Activated naive CD4-positive, alpha-beta T cell treated with Interleukin-2 at 50 U/mL for 16 hours (primary cell): ENCODE measurements around the gene TENM4.
"Not testable (repeated sequence)": the region's sequence is repeated elsewhere in the genome, so short reads cannot be mapped to it uniquely, and the experiment has no call there.

ENCODE experiments used
- DNase-seq: peaks from one replicate; pipeline ENCODE4 v3.0.0-alpha.2; 2020

Gene TENM4

GRCh38 chr11:78925387-78925786 is 515.4 kb downstream of the TENM4 start:
- DNase-seq, result no peak

DNA sequence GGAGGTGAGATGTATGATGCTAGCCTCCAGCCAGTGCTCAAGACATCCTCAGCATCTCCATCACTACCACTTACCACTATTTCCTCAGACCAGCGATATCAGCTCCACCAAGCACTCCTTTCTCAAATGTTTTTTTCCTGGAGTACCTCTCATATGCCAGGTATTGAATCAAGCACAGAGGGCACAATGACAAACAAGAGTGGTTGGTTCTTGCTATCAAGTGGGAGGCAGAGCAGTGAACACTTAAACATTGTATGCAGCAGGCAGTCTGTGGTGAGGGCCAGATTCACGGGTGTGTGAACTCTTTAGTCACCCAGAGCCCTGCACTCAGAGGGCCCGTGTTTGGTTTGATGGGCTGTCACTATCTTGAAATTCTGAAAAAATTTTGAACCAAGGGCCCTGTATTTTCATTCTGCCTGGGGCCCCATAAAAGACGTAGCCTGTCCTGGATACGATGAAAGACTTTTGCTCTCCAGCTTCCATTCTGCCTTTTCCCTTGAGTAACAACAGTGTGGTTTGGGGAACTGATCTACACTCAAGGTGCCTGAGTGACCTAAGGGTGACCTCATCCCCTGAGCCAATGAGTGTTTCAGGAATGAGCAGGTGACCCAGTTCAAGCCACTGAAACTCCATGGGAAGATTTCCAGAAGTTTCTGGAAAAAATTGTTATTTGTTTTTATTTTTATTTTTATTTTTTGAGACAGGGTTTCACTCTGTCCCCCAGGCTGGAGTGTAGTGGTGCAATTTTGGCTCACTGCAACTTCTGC is 517.8 kb downstream of the TENM4 start:
- no peak for DNase-seq

DNA sequence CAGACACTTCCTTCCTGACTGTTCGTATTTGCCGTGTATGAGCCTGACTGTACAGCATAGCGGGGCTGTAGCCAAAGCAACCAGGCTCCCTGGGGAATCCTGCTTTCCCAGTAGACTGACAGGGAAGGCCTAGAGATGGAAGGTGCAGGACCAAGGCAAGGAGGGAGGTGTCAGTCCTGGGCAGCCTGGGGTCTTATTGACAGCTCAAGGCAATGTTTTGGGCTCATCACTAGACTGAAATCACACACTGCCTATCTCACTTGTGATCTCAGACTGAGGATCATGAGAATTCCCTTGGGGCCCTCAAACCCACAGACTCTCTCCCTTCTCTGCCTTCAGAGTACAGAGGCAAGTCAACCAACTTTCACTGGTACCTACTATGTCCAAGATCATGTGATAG is 519.3 kb downstream of the TENM4 start:
- DNase-seq, result no peak

DNA sequence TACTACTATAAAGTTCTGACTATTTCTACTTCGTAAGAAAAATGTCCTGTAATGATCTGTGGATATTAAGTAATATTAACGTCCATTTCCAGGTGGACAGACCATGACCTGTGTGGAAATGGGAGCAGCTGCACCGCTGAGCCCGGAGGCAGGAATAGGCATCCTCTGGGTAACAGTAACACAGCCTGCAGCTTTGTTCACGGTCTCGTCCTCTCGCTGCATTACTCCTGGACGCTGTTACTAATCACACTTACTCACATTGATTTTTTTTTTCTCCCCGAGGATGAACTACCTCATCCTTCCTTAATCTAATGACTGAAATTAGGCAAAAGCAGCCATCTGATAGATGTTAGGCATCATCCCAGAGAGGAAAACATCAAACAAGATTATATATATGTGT is 520.5 kb downstream of the TENM4 start:
- no peak for DNase-seq

DNA sequence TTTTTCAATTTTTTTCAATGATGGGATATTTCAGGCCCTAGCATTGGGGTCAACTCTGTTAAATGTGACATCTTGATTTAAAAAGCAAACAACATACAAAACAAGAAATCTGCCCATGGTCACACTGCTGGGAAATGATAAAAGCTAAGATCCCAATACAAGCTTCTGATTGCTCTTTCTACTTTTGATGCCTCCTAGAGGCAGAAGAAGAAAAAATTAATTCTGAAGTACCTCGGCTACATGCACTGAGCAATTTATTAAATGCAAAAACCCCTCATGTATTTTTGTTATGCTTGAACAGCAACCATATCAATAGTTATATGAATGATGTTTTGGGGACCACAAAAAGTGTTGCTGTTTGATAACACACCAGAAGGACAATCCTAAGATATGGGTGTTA is 524.1 kb downstream of the TENM4 start:
- DNase-seq, result no peak

DNA sequence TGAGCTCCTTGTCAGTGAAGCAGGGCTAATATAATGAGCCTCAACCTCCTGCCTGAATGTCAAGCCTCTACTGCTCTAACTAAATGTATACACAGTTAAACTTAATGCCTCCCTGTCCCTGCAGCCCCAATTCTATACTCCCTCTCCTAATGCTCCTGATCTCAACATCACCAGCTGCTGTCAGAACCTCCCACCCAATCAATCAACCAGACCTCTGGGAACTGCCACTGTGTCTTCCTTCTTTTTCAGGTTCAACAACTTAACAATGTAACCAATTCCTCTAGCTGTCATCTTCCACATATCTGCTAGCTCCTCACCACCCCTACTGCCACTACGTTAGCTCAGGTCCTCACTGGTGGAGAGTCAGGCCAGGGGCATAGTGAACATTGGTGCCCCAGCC is 526.3 kb downstream of the TENM4 start:
- DNase-seq, result no peak

DNA sequence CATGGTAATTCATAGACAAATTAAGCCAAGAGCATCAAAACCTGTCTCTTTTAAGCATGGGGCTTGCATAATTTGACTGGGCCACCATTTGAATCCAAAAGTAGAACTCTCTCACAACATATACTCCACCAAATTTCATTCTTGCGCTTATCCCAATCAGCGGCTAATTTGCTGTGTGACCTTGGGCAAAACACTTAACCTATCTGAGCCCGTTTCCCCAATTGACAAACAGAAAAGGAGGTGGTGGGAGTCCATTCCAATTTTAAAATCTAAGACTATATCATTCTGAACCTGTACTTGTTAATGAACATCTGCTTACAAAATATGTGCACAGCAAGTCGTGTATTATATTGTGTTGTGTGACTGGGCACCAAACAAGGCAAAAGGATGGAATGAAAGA is 528.1 kb downstream of the TENM4 start:
- DNase-seq, result no peak

GRCh38 chr11:78910322-78910721 is 530.5 kb downstream of the TENM4 start:
- no peak for DNase-seq

- DNase-seq, result no peak
These were observed 531.4 kb downstream of the TENM4 start for GRCh38 chr11:78909386-78909785.

DNA sequence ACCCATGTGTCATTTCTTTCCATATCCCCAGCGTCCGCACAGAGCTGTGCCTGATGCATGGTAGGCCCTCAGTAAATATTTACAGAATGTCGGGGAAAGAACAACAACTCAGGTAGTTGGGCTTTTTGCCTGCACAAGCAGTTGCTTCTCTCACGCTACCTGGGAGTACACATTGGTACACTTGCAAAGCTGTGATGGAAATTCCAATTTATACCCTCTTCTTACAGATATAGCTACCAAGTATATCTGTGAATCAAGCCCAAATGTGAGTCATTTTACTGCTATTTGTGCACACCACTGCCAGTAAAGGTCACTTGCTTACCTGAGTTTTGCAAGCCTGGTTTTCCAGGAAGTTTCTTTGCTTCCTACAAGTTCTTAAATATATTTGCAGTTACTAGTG is 533.2 kb downstream of the TENM4 start:
- DNase-seq, result no peak

- DNase-seq, result no peak
These were observed 534.3 kb downstream of the TENM4 start for GRCh38 chr11:78906566-78906965.

DNA sequence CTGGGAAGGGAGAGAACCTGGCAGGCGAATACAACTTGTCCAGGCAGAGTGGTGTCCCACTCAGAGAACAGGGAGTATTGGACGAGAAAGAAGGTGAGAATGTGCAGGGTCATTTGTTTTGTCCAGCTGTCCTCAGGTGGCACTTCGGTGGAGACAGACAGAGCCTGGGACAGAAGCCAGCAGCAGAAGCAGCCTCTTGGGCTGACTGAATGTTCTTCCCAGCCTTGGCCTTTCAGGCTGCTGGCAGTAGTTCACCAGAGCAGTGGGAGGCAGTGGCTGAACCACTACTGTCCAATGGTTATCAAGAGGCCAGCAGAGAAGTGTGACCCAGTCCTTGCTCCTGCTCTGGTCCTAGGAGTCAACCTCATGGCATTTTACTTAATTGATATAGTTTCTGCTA is 535.1 kb downstream of the TENM4 start:
- DNase-seq, result no peak

DNA sequence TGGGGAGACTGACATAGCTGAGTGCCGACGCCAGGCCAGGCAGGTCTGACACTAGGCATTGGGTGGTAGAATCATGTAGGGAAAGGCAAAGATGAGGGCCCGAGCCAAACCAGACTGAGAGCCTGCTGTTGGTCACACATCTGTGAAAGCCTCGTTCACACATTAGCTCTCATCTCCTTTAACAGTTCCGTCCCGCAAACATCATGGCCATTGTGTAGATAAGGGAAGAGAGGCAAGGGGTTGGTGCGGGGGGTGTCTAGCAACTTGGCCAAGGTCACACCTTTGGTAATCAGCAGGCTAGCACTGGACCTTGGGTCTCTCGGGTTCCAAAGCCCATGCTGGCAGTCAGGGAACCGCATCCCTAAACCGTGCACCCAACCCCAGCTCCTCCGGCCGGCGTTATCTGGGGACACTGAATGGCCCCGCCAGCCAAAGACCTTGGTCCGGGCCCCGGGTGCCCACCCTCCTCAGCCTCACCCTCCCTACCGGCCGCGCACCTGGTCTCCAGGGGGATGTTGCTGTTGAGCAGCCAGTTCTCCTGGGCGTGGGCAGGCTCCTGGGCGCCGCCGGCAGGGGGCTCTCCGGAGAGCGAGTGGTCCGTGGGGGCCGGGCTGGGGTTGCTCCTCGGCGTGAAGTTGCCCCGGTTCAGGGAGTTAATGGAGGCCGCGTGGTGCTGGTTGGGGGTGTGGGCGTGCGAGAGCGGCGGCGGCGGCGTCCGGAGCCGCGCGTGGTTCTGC is 537.9 kb downstream of the TENM4 start:
- no peak for DNase-seq

GRCh38 chr11:78901831-78902230 is 539.0 kb downstream of the TENM4 start:
- no peak for DNase-seq

GRCh38 chr11:78898266-78898775 is 542.5 kb downstream of the TENM4 start:
- no peak for DNase-seq

GRCh38 chr11:78893996-78894395 is 546.8 kb downstream of the TENM4 start:
- DNase-seq, result no peak

- DNase-seq, result no peak
These were observed 551.1 kb downstream of the TENM4 start for GRCh38 chr11:78889698-78890097.

GRCh38 chr11:78886616-78887015 is 554.2 kb downstream of the TENM4 start:
- no peak for DNase-seq

- DNase-seq, result no peak
These were observed 556.1 kb downstream of the TENM4 start for GRCh38 chr11:78884761-78885160.

DNA sequence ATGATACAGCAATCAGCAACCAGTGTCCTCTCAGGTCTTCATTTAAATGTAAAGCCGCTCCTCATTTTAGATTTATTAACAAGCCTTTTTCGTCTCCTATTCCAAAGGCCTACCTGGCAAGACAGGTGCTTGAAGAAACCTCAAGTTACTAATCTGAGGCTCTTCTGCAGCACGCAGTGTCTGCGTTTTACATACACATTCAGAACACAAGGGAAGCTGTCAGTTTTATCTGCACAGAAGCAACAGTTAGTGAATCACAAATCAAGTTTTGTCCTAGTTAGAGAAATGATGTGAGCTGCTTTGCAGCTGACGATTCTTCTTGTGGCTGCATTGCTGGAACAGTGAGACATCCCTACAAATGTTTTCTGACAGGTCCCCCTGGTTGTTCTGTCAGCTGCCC is 557.3 kb downstream of the TENM4 start:
- no peak for DNase-seq

DNA sequence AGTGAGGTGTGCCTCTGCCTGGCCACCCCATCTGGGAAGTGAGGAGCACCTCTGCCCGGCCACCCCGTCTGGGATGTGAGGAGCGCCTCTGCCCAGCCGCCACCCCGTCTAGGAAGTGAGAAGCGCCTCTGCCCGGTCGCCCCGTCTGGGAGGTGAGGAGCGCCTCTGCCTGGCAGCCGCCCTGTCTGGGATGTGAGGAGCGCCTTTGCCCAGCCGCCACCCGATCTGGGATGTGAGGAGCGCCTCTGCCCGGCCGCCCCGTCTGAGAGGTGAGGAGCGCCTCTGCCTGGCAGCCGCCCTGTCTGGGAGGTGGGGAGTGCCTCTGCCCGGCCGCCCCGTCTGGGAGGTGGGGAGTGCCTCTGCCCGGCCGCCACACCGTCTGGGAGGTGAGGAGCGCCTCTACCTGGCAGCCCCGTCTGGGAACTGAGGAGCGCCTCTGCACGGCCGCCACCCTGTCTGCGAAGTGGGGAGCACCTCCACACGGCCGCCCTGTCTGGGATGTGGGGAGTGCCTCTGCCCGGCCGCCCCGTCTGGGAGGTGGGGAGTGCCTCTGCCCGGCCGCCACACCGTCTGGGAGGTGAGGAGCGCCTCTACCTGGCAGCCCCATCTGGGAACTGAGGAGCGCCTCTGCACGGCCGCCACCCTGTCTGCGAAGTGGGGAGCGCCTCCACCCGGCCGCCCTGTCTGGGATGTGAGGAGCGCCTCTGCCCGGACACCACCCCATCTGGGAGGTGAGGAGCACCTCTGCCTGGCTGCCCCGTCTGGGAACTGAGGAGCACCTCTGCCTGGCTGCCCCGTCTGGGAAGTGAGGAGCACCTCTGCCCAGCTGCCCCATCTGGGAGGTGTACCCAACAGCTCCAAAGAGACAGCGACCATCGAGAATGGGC is 561.5 kb downstream of the TENM4 start:
- DNase-seq, result not testable (repeated sequence)

- DNase-seq, result no peak
These were observed 562.2 kb downstream of the TENM4 start for GRCh38 chr11:78878631-78879030.

- no peak for DNase-seq
These were observed 564.2 kb downstream of the TENM4 start for GRCh38 chr11:78876676-78877075.
